Measurements from ENCODE around the gene ADGRV1.
"Not testable (repeated sequence)": the region's sequence is repeated elsewhere in the genome, so short reads cannot be mapped to it uniquely, and the experiment has no call there.

ADGRV1 gene

GRCh38 chr5:90569084-90569483 is 10.5 kb downstream of the ADGRV1 start:
- Histone ChIP-seq H3K4me1 (ENCODE audit: control insufficient read depth, insufficient read depth, low read length) (no peaks in the 10 kb centered on the region), H3K9me3 (ENCODE audit: control insufficient read depth, low read length) (no peaks in the 10 kb centered on the region), H3K27me3 (ENCODE audit: control insufficient read depth, insufficient read depth, low read length, poor library complexity, severe bottlenecking) (no peaks in the 10 kb centered on the region), H3K27ac (ENCODE audit: insufficient read depth, low read depth, low read length, poor library complexity, severe bottlenecking) (no peak overlapping the region), H3K36me3 (ENCODE audit: control insufficient read depth, insufficient read depth, low read length) (no peaks in the 10 kb centered on the region), H3K4me3 (ENCODE audit: insufficient read depth, low read depth, low read length) (no peak overlapping the region)
- WGBS, 2 experiments, result 80% methylated on average over 1 of the region's 1 CpG; no CpG with 5 or more reads in 1 of the 2 experiments

- H3K4me3 ChIP-seq (ENCODE audit: insufficient read depth, low read depth, low read length), result no peak overlapping the region
- WGBS, 2 experiments, result 100% methylated on average over 1 of the region's 2 CpGs; no CpG with 5 or more reads in 1 of the 2 experiments
- H3K36me3 ChIP-seq (ENCODE audit: control insufficient read depth, insufficient read depth, low read length), result no peaks in the 10 kb centered on the region
- H3K27ac ChIP-seq (ENCODE audit: insufficient read depth, low read depth, low read length, poor library complexity, severe bottlenecking), result no peak overlapping the region
- H3K4me1 ChIP-seq (ENCODE audit: control insufficient read depth, insufficient read depth, low read length), result no peaks in the 10 kb centered on the region
- no peaks in the 10 kb centered on the region for H3K9me3 ChIP-seq (ENCODE audit: control insufficient read depth, low read length)
- H3K27me3 ChIP-seq (ENCODE audit: control insufficient read depth, insufficient read depth, low read length, poor library complexity, severe bottlenecking), result no peaks in the 10 kb centered on the region
Observed at GRCh38 chr5:90570034-90570433, 11.4 kb downstream of the ADGRV1 start.

GRCh38 chr5:90571147-90571773 is 12.7 kb downstream of the ADGRV1 start:
- Histone ChIP-seq H3K9me3 (ENCODE audit: control insufficient read depth, low read length) (no peaks in the 10 kb centered on the region), H3K27me3 (ENCODE audit: control insufficient read depth, insufficient read depth, low read length, poor library complexity, severe bottlenecking) (no peaks in the 10 kb centered on the region), H3K4me1 (ENCODE audit: control insufficient read depth, insufficient read depth, low read length) (no peaks in the 10 kb centered on the region), H3K36me3 (ENCODE audit: control insufficient read depth, insufficient read depth, low read length) (no peaks in the 10 kb centered on the region), H3K4me3 (ENCODE audit: insufficient read depth, low read depth, low read length) (no peak overlapping the region), H3K27ac (ENCODE audit: insufficient read depth, low read depth, low read length, poor library complexity, severe bottlenecking) (no peak overlapping the region)
- 87 to 100% methylated on average over 1 of the region's 1 CpG for WGBS, 2 experiments

- H3K36me3 ChIP-seq (ENCODE audit: control insufficient read depth, insufficient read depth, low read length), result no peaks in the 10 kb centered on the region
- no peak overlapping the region for H3K4me3 ChIP-seq (ENCODE audit: insufficient read depth, low read depth, low read length)
- H3K27ac ChIP-seq (ENCODE audit: insufficient read depth, low read depth, low read length, poor library complexity, severe bottlenecking), result no peak overlapping the region
- H3K4me1 ChIP-seq (ENCODE audit: control insufficient read depth, insufficient read depth, low read length), result no peaks in the 10 kb centered on the region
- H3K27me3 ChIP-seq (ENCODE audit: control insufficient read depth, insufficient read depth, low read length, poor library complexity, severe bottlenecking), result no peaks in the 10 kb centered on the region
- no peaks in the 10 kb centered on the region for H3K9me3 ChIP-seq (ENCODE audit: control insufficient read depth, low read length)
- WGBS, 2 experiments, result 96% methylated on average over 4 to 5 of the region's 5 CpGs
Observed at GRCh38 chr5:90575712-90576111, 17.1 kb downstream of the ADGRV1 start.

- H3K4me3 ChIP-seq (ENCODE audit: insufficient read depth, low read depth, low read length); H3K9me3 ChIP-seq (ENCODE audit: control insufficient read depth, low read length); H3K36me3 ChIP-seq (ENCODE audit: control insufficient read depth, insufficient read depth, low read length); H3K27me3 ChIP-seq (ENCODE audit: control insufficient read depth, insufficient read depth, low read length, poor library complexity, severe bottlenecking); H3K4me1 ChIP-seq (ENCODE audit: control insufficient read depth, insufficient read depth, low read length); H3K27ac ChIP-seq (ENCODE audit: insufficient read depth, low read depth, low read length, poor library complexity, severe bottlenecking): not testable (repeated sequence)
- 92 to 94% methylated on average over 3 of the region's 3 CpGs for WGBS, 2 experiments
Observed at GRCh38 chr5:90576566-90576965, 18.0 kb downstream of the ADGRV1 start.

- H3K9me3 ChIP-seq (ENCODE audit: control insufficient read depth, low read length); H3K36me3 ChIP-seq (ENCODE audit: control insufficient read depth, insufficient read depth, low read length); H3K4me3 ChIP-seq (ENCODE audit: insufficient read depth, low read depth, low read length); H3K27me3 ChIP-seq (ENCODE audit: control insufficient read depth, insufficient read depth, low read length, poor library complexity, severe bottlenecking); H3K27ac ChIP-seq (ENCODE audit: insufficient read depth, low read depth, low read length, poor library complexity, severe bottlenecking); H3K4me1 ChIP-seq (ENCODE audit: control insufficient read depth, insufficient read depth, low read length): not testable (repeated sequence)
- WGBS, 2 experiments, result 94 to 95% methylated on average over 2 of the region's 2 CpGs
Observed at GRCh38 chr5:90579905-90580304, 21.3 kb downstream of the ADGRV1 start.

GRCh38 chr5:90581956-90582355 is 23.4 kb downstream of the ADGRV1 start:
- no peaks in the 10 kb centered on the region for H3K4me1 ChIP-seq (ENCODE audit: control insufficient read depth, insufficient read depth, low read length)
- WGBS, 2 experiments, result 88 to 98% methylated on average over 2 of the region's 2 CpGs
- H3K36me3 ChIP-seq (ENCODE audit: control insufficient read depth, insufficient read depth, low read length), result no peaks in the 10 kb centered on the region
- no peaks in the 10 kb centered on the region for H3K27me3 ChIP-seq (ENCODE audit: control insufficient read depth, insufficient read depth, low read length, poor library complexity, severe bottlenecking)
- H3K27ac ChIP-seq (ENCODE audit: insufficient read depth, low read depth, low read length, poor library complexity, severe bottlenecking), result no peak overlapping the region
- no peaks in the 10 kb centered on the region for H3K9me3 ChIP-seq (ENCODE audit: control insufficient read depth, low read length)
- no peak overlapping the region for H3K4me3 ChIP-seq (ENCODE audit: insufficient read depth, low read depth, low read length)

- WGBS, 2 experiments, result 86 to 88% methylated on average over 7 of the region's 7 CpGs
- Histone ChIP-seq H3K27ac (ENCODE audit: insufficient read depth, low read depth, low read length, poor library complexity, severe bottlenecking) (no peak overlapping the region), H3K4me1 (ENCODE audit: control insufficient read depth, insufficient read depth, low read length) (no peaks in the 10 kb centered on the region), H3K36me3 (ENCODE audit: control insufficient read depth, insufficient read depth, low read length) (no peaks in the 10 kb centered on the region), H3K9me3 (ENCODE audit: control insufficient read depth, low read length) (no peaks in the 10 kb centered on the region), H3K27me3 (ENCODE audit: control insufficient read depth, insufficient read depth, low read length, poor library complexity, severe bottlenecking) (no peaks in the 10 kb centered on the region), H3K4me3 (ENCODE audit: insufficient read depth, low read depth, low read length) (no peak overlapping the region)
Observed at GRCh38 chr5:90585337-90585986, 26.9 kb downstream of the ADGRV1 start.

- no peaks in the 10 kb centered on the region for H3K36me3 ChIP-seq (ENCODE audit: control insufficient read depth, insufficient read depth, low read length)
- no peaks in the 10 kb centered on the region for H3K27me3 ChIP-seq (ENCODE audit: control insufficient read depth, insufficient read depth, low read length, poor library complexity, severe bottlenecking)
- no peak overlapping the region for H3K4me3 ChIP-seq (ENCODE audit: insufficient read depth, low read depth, low read length)
- H3K27ac ChIP-seq (ENCODE audit: insufficient read depth, low read depth, low read length, poor library complexity, severe bottlenecking), result no peak overlapping the region
- no peaks in the 10 kb centered on the region for H3K4me1 ChIP-seq (ENCODE audit: control insufficient read depth, insufficient read depth, low read length)
- H3K9me3 ChIP-seq (ENCODE audit: control insufficient read depth, low read length), result no peaks in the 10 kb centered on the region
- WGBS, 2 experiments, result 87 to 93% methylated on average over 2 of the region's 2 CpGs
Observed at GRCh38 chr5:90586469-90586868, 27.9 kb downstream of the ADGRV1 start.

GRCh38 chr5:90590170-90590569 is 31.6 kb downstream of the ADGRV1 start:
- 96 to 98% methylated on average over 3 of the region's 3 CpGs for WGBS, 2 experiments
- no peaks in the 10 kb centered on the region for H3K27me3 ChIP-seq (ENCODE audit: control insufficient read depth, insufficient read depth, low read length, poor library complexity, severe bottlenecking)
- no peaks in the 10 kb centered on the region for H3K9me3 ChIP-seq (ENCODE audit: control insufficient read depth, low read length)
- no peaks in the 10 kb centered on the region for H3K4me1 ChIP-seq (ENCODE audit: control insufficient read depth, insufficient read depth, low read length)
- no peak overlapping the region for H3K27ac ChIP-seq (ENCODE audit: insufficient read depth, low read depth, low read length, poor library complexity, severe bottlenecking)
- no peak overlapping the region for H3K4me3 ChIP-seq (ENCODE audit: insufficient read depth, low read depth, low read length)
- no peaks in the 10 kb centered on the region for H3K36me3 ChIP-seq (ENCODE audit: control insufficient read depth, insufficient read depth, low read length)

Data from ectodermal cell (in vitro differentiated cells).